ENCODE measurements around the gene NIPAL3. TPM values are rescaled to one million over a fixed set of nuclear protein-coding genes. Genes with fewer than 3 reads are reported as not detected.

NIPAL3 gene
- total RNA-seq (10 to 100 TPM; 33.1 to 46.0 TPM), polyA plus RNA-seq (ENCODE audit: insufficient read depth, low read depth, low replicate concordance) (11.2 TPM)
- long read RNA-seq, donor 1, transcript NIPAL3-204 (12 exons, 1,711 nt), result major isoform, 7 of 7 reads
- long read RNA-seq, donor 1, partial matches to known transcripts, result 0 of 7 reads
- long read RNA-seq, donor 1, other reads (novel, unspliced or antisense), result 0 of 7 reads
- long read RNA-seq, donor 2, partial matches to known transcripts, result 0 of 3 reads
- long read RNA-seq, donor 2, other reads (novel, unspliced or antisense), result 0 of 3 reads

DNA sequence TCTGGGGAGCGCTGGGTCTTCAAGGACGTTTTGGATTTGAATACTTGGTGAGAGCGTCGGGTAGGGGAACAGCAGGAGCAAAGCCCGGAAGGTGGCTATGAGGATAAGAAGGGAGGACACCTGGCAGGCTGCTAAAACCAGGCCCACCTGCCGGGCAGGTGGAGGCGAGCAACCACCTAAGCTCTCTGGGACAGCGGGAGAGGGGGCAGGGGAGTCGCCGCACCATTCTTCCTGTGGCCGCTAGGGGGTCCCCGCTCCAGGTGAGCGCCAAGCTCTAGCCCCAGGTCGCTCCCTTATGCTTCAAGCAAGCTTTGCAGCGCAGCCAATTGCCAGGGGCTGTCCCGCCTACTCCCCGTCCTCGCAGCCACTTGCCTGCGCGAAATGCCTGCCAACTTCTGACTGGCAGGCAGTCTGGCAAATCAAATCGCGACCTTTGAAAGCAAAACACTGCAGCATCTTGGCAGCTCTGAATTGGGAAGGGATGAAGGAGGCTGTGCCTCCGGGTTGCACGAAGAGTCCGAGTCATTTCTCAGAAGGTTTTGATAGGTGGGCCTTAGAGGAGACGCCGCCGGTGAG lies at the start of gene NIPAL3:
Gene NIPAL3 (plus strand): TSS at position 469 of the 576 bp plus-strand sequence. CDS start 3,746 bp downstream, outside the sequence.
- 3 to 5% methylated on average over 23 to 28 of the region's 28 CpGs for WGBS, 2 donors
- intact Hi-C loops (cut with DNase I; ENCODE audit: low total_unique reads), result no loop called here
- peak within 1 kb of the TSS; percentile 45 to 71 for H3K4me3 ChIP-seq
- DNase-seq, result peak; percentile 99
- peak within 1 kb of the TSS in 1 of 2 donors; percentile 24 for H3K27ac ChIP-seq
- H3K9me3 ChIP-seq, result no peaks in the 10 kb centered on the region
- no peaks in the 10 kb centered on the region for H3K27me3 ChIP-seq
- TF ChIP-seq POLR2A (IDR thresholded peaks at IDR 0.05), result no peak
- TF ChIP-seq CTCF (IDR thresholded peaks at IDR 0.05), result peak; percentile 79 to 90 (median 84)
- H3K36me3 ChIP-seq (ENCODE audit: low read depth, missing control alignments), result no peaks in the 10 kb centered on the region
- peaks cover 6% of the 10 kb centered on the region for H3K4me1 ChIP-seq

- Histone ChIP-seq H3K27ac (no peak overlapping the region), H3K36me3 (ENCODE audit: low read depth, missing control alignments) (no peaks in the 10 kb centered on the region), H3K4me1 (no peaks in the 10 kb centered on the region), H3K9me3 (no peaks in the 10 kb centered on the region), H3K4me3 (no peak overlapping the region), H3K27me3 (no peaks in the 10 kb centered on the region)
- 94 to 97% methylated on average over 6 to 9 of the region's 9 CpGs for WGBS, 2 donors
- DNase-seq, result no peak
- intact Hi-C loops (cut with DNase I; ENCODE audit: low total_unique reads), result no loop called here
- TF ChIP-seq POLR2A (IDR thresholded peaks at IDR 0.05) (no peak), CTCF (IDR thresholded peaks at IDR 0.05) (no peak)
Observed at GRCh38 chr1:24366707-24367106, 48.9 kb upstream of the NIPAL3 start.

DNA sequence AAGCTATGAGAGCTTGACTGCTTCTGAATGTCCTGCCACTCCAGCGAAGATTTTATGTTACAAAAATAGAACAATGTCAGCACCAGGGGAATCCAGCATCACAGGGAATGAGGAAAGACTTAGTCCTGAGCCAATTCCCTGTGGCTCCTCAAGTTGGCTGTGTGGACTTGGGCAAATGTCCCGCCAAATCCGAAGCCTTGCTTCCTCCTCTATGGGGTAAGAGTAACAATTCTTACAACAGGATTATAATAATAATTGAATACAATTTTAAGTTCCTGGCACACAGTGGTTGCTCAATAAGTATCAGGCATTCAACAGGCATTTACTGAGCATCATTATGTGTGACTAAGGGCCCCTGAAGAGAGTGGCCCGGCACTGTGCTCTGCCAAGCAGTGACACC lies 46.4 kb upstream of the NIPAL3 start:
- no peak overlapping the region for H3K4me3 ChIP-seq
- H3K9me3 ChIP-seq, result no peaks in the 10 kb centered on the region
- 95 to 96% methylated on average over 4 of the region's 4 CpGs for WGBS, 2 donors
- DNase-seq, result no peak
- H3K4me1 ChIP-seq, result no peaks in the 10 kb centered on the region
- no peak overlapping the region for H3K27ac ChIP-seq
- no peak for TF ChIP-seq CTCF (IDR thresholded peaks at IDR 0.05)
- TF ChIP-seq POLR2A (IDR thresholded peaks at IDR 0.05), result no peak
- no peaks in the 10 kb centered on the region for H3K27me3 ChIP-seq
- intact Hi-C loops (cut with DNase I; ENCODE audit: low total_unique reads), result no loop called here
- no peaks in the 10 kb centered on the region for H3K36me3 ChIP-seq (ENCODE audit: low read depth, missing control alignments)

DNA sequence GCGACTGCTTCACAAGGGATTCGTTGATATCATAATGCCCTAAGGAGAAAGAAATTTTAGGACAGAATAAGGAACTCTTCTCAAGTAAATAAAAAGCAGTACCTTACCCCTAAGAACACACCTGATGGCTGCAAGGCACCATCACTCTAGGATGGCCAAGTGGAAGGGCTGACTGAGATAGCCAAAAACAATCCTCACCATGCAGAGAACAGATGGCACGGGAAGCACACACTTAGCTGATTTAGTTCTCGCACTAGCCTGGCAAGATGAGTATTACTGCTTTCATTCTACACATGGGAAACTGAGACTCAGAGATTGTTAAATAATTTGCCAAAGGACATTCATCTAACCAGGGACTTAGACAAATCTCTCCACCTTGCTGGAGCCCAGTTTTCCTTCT lies 45.8 kb upstream of the NIPAL3 start:
- no peaks in the 10 kb centered on the region for H3K4me1 ChIP-seq

More for the DNA sequence above, 45.8 kb upstream of the NIPAL3 start:
- no peak overlapping the region for H3K4me3 ChIP-seq
- no peaks in the 10 kb centered on the region for H3K9me3 ChIP-seq
- DNase-seq, result no peak
- no peaks in the 10 kb centered on the region for H3K27me3 ChIP-seq
- H3K27ac ChIP-seq, result no peak overlapping the region
- TF ChIP-seq POLR2A (IDR thresholded peaks at IDR 0.05) (no peak), CTCF (IDR thresholded peaks at IDR 0.05) (no peak)
- intact Hi-C loops (cut with DNase I; ENCODE audit: low total_unique reads), result no loop called here
- H3K36me3 ChIP-seq (ENCODE audit: low read depth, missing control alignments), result no peaks in the 10 kb centered on the region
- 90 to 96% methylated on average over 4 of the region's 4 CpGs for WGBS, 2 donors

All from testis (tissue), 5 donors.